Mesothelial cell of epicardium (in vitro differentiated cells): ENCODE data around the gene ETV3. TPM values are rescaled to one million over a fixed set of nuclear protein-coding genes. Genes with fewer than 3 reads are reported as not detected.

Experiments used
- DNase-seq, 2 experiments: peaks; one replicate each; pipeline ENCODE4 v3.0.0; 2021; ENCODE audit warnings: low spot score in 2 of 2; ENCODE audit not compliant: unreplicated experiment in 2 of 2
- H3K27ac Mint-ChIP-seq: 2 replicates; pipeline ENCODE4 v1.8.0; 2021; ENCODE audit warnings: mixed read lengths
- H3K27me3 Mint-ChIP-seq: 2 replicates; pipeline ENCODE4 v1.8.0; 2021; ENCODE audit warnings: low read depth, mixed read lengths
- H3K36me3 Mint-ChIP-seq: 2 replicates; pipeline ENCODE4 v1.8.0; 2021; ENCODE audit warnings: mixed read lengths
- H3K4me1 Mint-ChIP-seq: 2 replicates; pipeline ENCODE4 v1.8.0; 2021; ENCODE audit warnings: mixed read lengths
- H3K4me3 Mint-ChIP-seq: 2 replicates; pipeline ENCODE4 v1.8.0; 2021; ENCODE audit warnings: mild to moderate bottlenecking, moderate library complexity, mixed read lengths
- H3K9me3 Mint-ChIP-seq: 2 replicates; pipeline ENCODE4 v1.8.0; 2021; ENCODE audit warnings: mixed read lengths
- CTCF ChIP-seq: fragments of 200-600 bp; sonication (generic); IDR thresholded peaks from one replicate; pipeline ENCODE4 v1.5.0; 2021; ENCODE audit warnings: antibody characterized with exemption; ENCODE audit not compliant: unreplicated experiment
- total RNA-seq: library from RNA; stranded (reverse); gene quantifications from 3 replicates; pipeline ENCODE4 v1.2.1, GENCODE V29; 2021

The ETV3 gene
- total RNA-seq, 1 donor from 2014 or later, result 57.8 TPM

- Mint-ChIP-seq H3K4me1 (peaks cover 7% of the 10 kb centered on the region), H3K27ac (no peak overlapping the region), H3K9me3 (peaks cover 4% of the 10 kb centered on the region), H3K36me3 (no peaks in the 10 kb centered on the region), H3K4me3 (no peak overlapping the region), H3K27me3 (peaks cover 5% of the 10 kb centered on the region)
- peak in 1 of 2 experiments; percentile 56 for DNase-seq
- TF ChIP-seq CTCF, result peak; percentile 24
These were observed 64.1 kb downstream of the ETV3 start for GRCh38 chr1:157073944-157074685.

Other genes starting within 250 kb of the ETV3 start
- 13.8 to 16.1 TPM (median 15.7 TPM) in 3 replicates for gene PEAR1, start 244.7 kb downstream of the ETV3 start, total RNA-seq
- gene LRRC71, start 217.8 kb downstream of the ETV3 start, total RNA-seq, result 0.11 to 0.34 TPM (median 0.13 TPM) in 3 replicates
- 48.2 to 52.5 TPM (median 52.3 TPM) in 3 replicates for gene ARHGEF11, start 92.7 kb downstream of the ETV3 start, total RNA-seq
- not detected in 3 replicates for gene ETV3L, start 38.6 kb downstream of the ETV3 start, total RNA-seq